ENCODE results near the gene NEDD4. TPM values are rescaled to one million over a fixed set of nuclear protein-coding genes. Genes with fewer than 3 reads are reported as not detected.

The NEDD4 gene
- polyA plus RNA-seq (2011; rRNA removed) (62.9 and 78.8 TPM in 2 replicates), polyA plus RNA-seq (2017; fragmentation: RNase III; extraction: RNeasy Plus Mini Kit Qiagen cat#74134 plus additional on column Dnase treatment) (50.3 to 56.4 TPM (median 52.7 TPM) in 3 replicates), polyA minus RNA-seq (2011; rRNA and poly(A)+ RNA removed) (41.5 and 47.6 TPM in 2 replicates)
- polyA plus RNA-seq (2012; cell fraction: cytosol; rRNA removed) = 17.2 and 19.2 TPM in 2 replicates
- 12.6 and 19.9 TPM in 2 replicates for polyA plus RNA-seq (2012; cell fraction: nucleus; rRNA removed)

DNA sequence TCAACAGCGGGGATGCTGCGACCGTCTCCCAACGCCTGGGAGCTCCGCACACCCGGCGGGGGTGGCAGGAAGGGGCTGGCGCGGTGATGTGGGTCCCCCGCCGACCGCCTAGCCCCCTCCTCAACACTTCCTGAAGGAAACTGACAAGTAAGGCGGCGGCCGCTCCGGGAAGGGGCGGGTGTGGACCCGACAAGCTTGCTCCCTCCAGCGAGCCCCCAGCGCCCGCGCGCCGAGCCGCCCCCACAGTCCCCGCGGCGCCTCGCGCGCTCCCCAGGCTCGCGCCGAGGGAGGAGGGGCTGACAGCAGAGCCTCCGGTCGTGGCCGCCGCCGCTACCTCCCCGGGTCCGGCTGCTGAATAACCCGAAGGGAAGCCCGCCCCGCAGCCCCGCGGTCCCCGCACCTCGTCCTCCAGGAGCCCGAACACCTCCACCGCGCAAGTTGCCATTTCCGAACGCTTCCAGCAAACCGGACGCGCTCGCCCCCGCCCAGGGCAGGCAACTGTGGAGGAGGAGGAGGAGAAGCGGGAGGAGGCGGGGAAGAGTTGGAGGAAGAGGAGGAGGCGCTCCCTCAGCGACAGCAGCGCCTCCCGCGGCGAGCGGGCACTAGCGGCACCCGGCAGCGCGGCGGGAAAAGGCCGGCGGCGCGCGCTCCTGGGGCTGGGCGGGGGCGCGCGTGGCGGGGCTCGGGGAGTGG lies at the start of gene NEDD4:
Gene NEDD4, minus strand, starts transcription at position 502 of the 693 bp plus-strand sequence. Its CDS starts 57 bp downstream, at position 445.
- WGBS (ENCODE audit: missing lambda C conversion rate) = 0% methylated on average over 17 of the region's 83 CpGs

DNA sequence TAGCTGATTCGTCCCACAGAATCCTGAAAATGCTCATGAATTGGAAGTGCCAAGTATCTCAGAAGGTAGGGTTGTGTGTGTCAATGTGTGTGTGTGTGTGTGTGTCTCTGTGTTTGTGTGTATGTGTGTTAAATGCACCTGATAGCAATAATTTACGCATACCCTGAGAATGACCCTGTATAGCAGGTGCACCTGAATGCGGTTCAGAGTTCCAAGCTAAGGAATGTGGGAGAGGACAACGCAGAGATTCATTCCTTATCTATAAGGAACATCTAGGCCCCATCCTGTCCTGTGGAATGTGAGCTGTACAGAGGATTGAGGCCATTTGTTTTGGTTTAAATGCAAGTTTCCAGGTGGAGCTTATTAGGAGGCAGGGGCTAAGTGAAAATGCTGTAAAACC lies 49.1 kb upstream of the NEDD4 start:
- FAIRE-seq (no peak), DNase-seq (ENCODE audit: low read depth in 1 of 2, low spot score in 1 of 2) (no peak), ATAC-seq (no peak)
- WGBS (ENCODE audit: missing lambda C conversion rate) = 70% methylated on average over 4 of the region's 4 CpGs
- Histone ChIP-seq H3K4me3 (no peak overlapping the region), H3K27ac (peak overlapping the region; percentile 54 to 80; a peak in 5 of 6 replicates), H3K4me2 (peak overlapping the region; percentile 9; the same call in 2 of the 3 replicates), H3K4me1 (peaks cover 44% of the 10 kb centered on the region), H3K9me3 (no peaks in the 10 kb centered on the region; the same call in 1 of the 3 replicates)
- ChIA-PET CTCF (interaction anchor here (0.6 to 4.5 kb wide), 5 partner anchors 10 to 203 kb away, joined by 4 to 30 read pairs (median 4); partner anchors contain the start of gene NEDD4), POLR2A (no interaction called here)
- no peak for TF ChIP-seq RARB (CRISPR knock-in tag; IDR thresholded peaks at IDR 0.05)

More for the DNA sequence above, at the start of gene NEDD4:
- peaks cover 30% of the 10 kb centered on the region for H3K4me1 ChIP-seq
- no peaks in the 10 kb centered on the region for H3K9me3 ChIP-seq
- FAIRE-seq = no peak
- ATAC-seq = peak; percentile 92 to 94
- peak; percentile 55; the same call in 1 of the 2 replicates for TF ChIP-seq POLR2A (IDR thresholded peaks at IDR 0.05; ENCODE audit: low read length)
- TF ChIP-seq, protein P1, sequence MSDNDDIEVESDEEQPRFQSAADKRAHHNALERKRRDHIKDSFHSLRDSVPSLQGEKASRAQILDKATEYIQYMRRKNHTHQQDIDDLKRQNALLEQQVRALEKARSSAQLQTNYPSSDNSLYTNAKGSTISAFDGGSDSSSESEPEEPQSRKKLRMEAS (IDR thresholded peaks at IDR 0.05) = peak; percentile 60
- no peak for TF ChIP-seq ESRRA (IDR thresholded peaks at IDR 0.05; ENCODE audit: borderline replicate concordance, low read length)
- TF ChIP-seq MYC (IDR thresholded peaks at IDR 0.05; ENCODE audit: borderline replicate concordance, low read length) = peak; percentile 47; the same call in 1 of the 2 replicates
- TF ChIP-seq, protein P2, sequence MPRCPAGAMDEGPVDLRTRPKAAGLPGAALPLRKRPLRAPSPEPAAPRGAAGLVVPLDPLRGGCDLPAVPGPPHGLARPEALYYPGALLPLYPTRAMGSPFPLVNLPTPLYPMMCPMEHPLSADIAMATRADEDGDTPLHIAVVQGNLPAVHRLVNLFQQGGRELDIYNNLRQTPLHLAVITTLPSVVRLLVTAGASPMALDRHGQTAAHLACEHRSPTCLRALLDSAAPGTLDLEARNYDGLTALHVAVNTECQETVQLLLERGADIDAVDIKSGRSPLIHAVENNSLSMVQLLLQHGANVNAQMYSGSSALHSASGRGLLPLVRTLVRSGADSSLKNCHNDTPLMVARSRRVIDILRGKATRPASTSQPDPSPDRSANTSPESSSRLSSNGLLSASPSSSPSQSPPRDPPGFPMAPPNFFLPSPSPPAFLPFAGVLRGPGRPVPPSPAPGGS (IDR thresholded peaks at IDR 0.05) = peak; percentile 45; the same call in 1 of the 3 replicates
- TF ChIP-seq PHF8 (IDR thresholded peaks at IDR 0.05; ENCODE audit: borderline replicate concordance, low read depth) = peak; percentile 45
- TF ChIP-seq RAD21 (conservative IDR thresholded peaks at IDR 0.05 in 1 of 2, IDR thresholded peaks at IDR 0.05 in 1 of 2) = peak in 1 of 2 experiments; percentile 58; a peak in 2 of 5 replicates
- no peak for TF ChIP-seq KDM1A (IDR thresholded peaks at IDR 0.05; ENCODE audit: low read depth)
- TF ChIP-seq HOXB5 (CRISPR knock-in tag; IDR thresholded peaks at IDR 0.05) = no peak
- 0 out of 2 replicates have a peak, but pooled peaks have one; percentile 39 for TF ChIP-seq KDM5A (IDR thresholded peaks at IDR 0.05)
- TF ChIP-seq JUN (IDR thresholded peaks at IDR 0.05) = peak; percentile 45 to 91; a peak in 4 of 5 replicates
- TF ChIP-seq, protein P3, sequence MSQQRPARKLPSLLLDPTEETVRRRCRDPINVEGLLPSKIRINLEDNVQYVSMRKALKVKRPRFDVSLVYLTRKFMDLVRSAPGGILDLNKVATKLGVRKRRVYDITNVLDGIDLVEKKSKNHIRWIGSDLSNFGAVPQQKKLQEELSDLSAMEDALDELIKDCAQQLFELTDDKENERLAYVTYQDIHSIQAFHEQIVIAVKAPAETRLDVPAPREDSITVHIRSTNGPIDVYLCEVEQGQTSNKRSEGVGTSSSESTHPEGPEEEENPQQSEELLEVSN (IDR thresholded peaks at IDR 0.05; ENCODE audit: borderline replicate concordance, low read depth) = peak; percentile 68
- TF ChIP-seq EHF (CRISPR knock-in tag; IDR thresholded peaks at IDR 0.05) = no peak
- peak; percentile 49 for TF ChIP-seq SMC3 (IDR thresholded peaks at IDR 0.05)
- TF ChIP-seq, protein P4, sequence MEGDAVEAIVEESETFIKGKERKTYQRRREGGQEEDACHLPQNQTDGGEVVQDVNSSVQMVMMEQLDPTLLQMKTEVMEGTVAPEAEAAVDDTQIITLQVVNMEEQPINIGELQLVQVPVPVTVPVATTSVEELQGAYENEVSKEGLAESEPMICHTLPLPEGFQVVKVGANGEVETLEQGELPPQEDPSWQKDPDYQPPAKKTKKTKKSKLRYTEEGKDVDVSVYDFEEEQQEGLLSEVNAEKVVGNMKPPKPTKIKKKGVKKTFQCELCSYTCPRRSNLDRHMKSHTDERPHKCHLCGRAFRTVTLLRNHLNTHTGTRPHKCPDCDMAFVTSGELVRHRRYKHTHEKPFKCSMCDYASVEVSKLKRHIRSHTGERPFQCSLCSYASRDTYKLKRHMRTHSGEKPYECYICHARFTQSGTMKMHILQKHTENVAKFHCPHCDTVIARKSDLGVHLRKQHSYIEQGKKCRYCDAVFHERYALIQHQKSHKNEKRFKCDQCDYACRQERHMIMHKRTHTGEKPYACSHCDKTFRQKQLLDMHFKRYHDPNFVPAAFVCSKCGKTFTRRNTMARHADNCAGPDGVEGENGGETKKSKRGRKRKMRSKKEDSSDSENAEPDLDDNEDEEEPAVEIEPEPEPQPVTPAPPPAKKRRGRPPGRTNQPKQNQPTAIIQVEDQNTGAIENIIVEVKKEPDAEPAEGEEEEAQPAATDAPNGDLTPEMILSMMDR (IDR thresholded peaks at IDR 0.05) = peak; percentile 59
- TF ChIP-seq CBX2 (IDR thresholded peaks at IDR 0.05; ENCODE audit: borderline replicate concordance, low read depth) = no peak
- CTCF ChIA-PET = interaction anchor here (0.6 to 7.0 kb wide), 28 partner anchors 7 to 375 kb away, joined by 3 to 68 read pairs (median 4); no protein-coding TSS in a partner anchor
- H3K27ac ChIP-seq = peak within 1 kb of the TSS; percentile 92 to 94
- peak; percentile 85 to 88 for DNase-seq (ENCODE audit: low read depth in 1 of 2, low spot score in 1 of 2)
- POLR2A ChIA-PET = interaction anchor here (0.7 to 1.2 kb wide), 6 partner anchors 15 to 253 kb away, joined by 3 to 4 read pairs (median 4); no protein-coding TSS in a partner anchor
- H3K4me3 ChIP-seq = peak within 1 kb of the TSS; percentile 73
- H3K4me2 ChIP-seq = peak within 1 kb of the TSS; percentile 92

All from A549 (cell line).